ENCODE results near the gene ZMYND8. TPM values are rescaled to one million over a fixed set of nuclear protein-coding genes. Genes with fewer than 3 reads are reported as not detected.
"Not testable (repeated sequence)": the region's sequence is repeated elsewhere in the genome, so short reads cannot be mapped to it uniquely, and the experiment has no call there.

The ZMYND8 gene
- total and polyA plus RNA-seq, 9 donors, result 12.2 to 18.9 (median 16.0) TPM

DNA sequence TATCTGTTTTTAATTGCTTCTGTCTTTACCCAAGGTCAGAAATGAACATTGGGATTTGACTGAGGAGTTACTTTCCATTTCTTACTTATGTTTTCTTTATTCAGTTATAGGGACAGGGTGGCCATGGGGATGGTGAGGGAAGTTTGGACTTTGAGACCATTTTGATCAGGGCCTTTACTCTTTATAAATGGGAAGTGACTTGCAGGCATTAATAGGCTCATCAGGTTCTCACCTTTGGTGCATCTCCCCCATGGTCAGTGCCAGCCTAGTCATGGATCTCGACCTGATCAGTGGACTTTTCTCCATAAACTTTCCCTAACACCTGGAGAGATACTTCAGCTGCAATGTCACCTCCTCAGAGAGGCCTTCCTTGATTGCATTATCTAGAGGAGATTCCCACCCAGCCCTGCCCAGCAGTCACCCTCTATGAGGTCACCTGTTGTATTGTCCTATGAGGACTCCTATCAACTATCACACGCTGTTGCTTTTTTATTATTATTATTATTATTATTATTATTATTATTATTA, 16.8 kb upstream of the ZMYND8 start:
- WGBS (ENCODE audit: insufficient coverage), result 86% methylated on average over 1 of the region's 2 CpGs
- Histone ChIP-seq H3K27me3 (ENCODE audit: control insufficient read depth, insufficient read depth, low read length) (no peaks in the 10 kb centered on the region), H3K27ac (ENCODE audit: low read length) (no peak overlapping the region), H3K4me1 (ENCODE audit: control insufficient read depth, insufficient read depth, low read length) (peaks cover 3% of the 10 kb centered on the region), H3K4me3 (ENCODE audit: low read length) (no peak overlapping the region), H3K9me3 (replicated peaks; ENCODE audit: control insufficient read depth, low read depth, low read length) (no peaks in the 10 kb centered on the region), H3K36me3 (ENCODE audit: control insufficient read depth, insufficient read depth, low read length) (no peaks in the 10 kb centered on the region)
- DNase-seq, result no peak

DNA sequence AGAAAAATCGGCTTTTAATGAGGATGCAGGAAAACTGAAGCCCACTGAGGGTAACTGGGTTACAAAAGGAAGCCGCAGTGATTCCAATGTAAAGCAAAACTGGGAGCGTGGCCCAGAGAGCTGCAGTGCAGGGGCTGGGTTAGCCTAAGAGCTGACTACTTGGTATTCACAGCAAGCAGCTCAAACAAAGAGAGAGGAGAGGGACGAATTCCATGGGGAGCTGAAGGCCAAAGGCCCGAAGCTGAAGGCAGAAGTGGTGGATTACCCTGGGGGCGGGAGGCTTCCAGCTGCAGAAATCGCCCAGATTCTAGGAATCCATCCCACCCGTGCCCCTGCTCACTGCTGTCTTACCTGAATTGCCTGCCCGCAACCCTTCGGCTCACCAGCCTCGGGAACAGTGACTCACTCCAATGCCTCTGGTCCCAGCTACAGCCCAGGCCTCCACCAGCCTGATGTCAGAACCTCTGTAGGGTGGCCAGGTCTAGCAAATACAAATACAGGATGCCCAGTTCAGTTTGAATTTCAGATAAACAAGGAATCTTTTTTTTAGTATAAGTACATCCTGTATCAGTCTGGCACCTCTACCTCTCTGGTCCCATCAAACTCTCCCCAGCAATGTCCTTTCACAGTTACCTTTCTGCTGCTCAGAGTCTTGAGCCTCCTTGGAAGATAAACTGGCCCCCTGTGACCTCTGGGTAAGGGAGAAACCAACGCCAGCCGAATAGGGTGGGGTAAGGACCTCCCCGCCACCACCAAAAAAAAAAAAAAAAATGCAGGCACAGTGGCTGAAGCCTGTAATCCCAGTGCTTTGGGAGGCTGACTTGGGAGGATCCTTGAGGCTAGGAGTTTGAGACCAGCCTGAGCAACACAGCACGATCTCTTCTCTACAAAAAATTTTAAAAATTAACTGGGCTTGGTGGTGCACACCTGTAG, 14.6 kb upstream of the ZMYND8 start:
- DNase-seq, result no peak
- no peaks in the 10 kb centered on the region for H3K36me3 ChIP-seq (ENCODE audit: control insufficient read depth, insufficient read depth, low read length)
- H3K4me1 ChIP-seq (ENCODE audit: control insufficient read depth, insufficient read depth, low read length), result no peaks in the 10 kb centered on the region
- H3K27ac ChIP-seq (ENCODE audit: low read length), result no peak overlapping the region
- no peaks in the 10 kb centered on the region for H3K9me3 ChIP-seq (replicated peaks; ENCODE audit: control insufficient read depth, low read depth, low read length)
- no peak overlapping the region for H3K4me3 ChIP-seq (ENCODE audit: low read length)
- H3K27me3 ChIP-seq (ENCODE audit: control insufficient read depth, insufficient read depth, low read length), result no peaks in the 10 kb centered on the region
- WGBS (ENCODE audit: insufficient coverage), result 90% methylated on average over 11 of the region's 15 CpGs

DNA sequence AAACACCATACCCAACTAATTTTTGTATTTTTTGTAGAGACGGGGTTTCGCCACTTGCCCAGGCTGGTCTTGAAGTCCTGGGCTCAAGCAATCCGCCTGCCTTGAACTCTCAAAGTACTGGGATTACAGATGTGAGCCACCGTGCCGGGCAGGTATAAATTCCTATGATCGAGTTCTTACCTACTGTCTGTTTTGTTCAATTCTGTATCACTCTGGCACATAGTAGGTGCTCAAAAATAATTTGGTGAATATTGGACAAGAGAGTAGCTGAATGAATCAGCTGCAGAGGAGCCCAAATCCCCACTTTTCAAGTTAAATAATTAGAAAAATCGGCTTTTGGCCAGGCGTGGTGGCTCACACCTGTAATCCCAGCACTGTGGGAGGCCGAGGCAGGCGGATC, 13.7 kb upstream of the ZMYND8 start:
- Histone ChIP-seq H3K27me3 (ENCODE audit: control insufficient read depth, insufficient read depth, low read length) (no peaks in the 10 kb centered on the region), H3K27ac (ENCODE audit: low read length) (no peak overlapping the region), H3K36me3 (ENCODE audit: control insufficient read depth, insufficient read depth, low read length) (no peaks in the 10 kb centered on the region), H3K4me1 (ENCODE audit: control insufficient read depth, insufficient read depth, low read length) (no peaks in the 10 kb centered on the region), H3K9me3 (replicated peaks; ENCODE audit: control insufficient read depth, low read depth, low read length) (no peaks in the 10 kb centered on the region), H3K4me3 (ENCODE audit: low read length) (no peak overlapping the region)
- 100% methylated on average over 7 of the region's 10 CpGs for WGBS (ENCODE audit: insufficient coverage)
- no peak for DNase-seq

DNA sequence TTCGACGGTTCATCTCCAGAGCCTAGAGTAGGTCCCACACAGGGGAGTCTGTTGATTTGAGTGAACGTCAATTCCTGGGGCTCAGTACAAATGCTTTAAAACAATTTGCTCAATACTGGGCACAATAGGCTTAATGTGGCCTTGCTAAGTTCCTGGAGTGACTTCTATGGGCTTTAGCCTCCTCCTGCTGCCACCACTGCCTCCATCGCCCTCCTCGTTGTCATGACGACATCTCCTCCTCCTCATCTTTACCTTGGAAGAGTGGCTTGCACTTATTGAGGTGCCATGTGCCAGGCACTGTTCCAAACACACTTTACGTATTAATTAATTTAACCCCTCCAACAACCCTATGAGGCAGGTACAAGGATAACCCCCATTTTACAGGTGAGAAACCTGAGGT, 11.8 kb upstream of the ZMYND8 start:
- no peaks in the 10 kb centered on the region for H3K36me3 ChIP-seq (ENCODE audit: control insufficient read depth, insufficient read depth, low read length)
- 67% methylated on average over 3 of the region's 7 CpGs for WGBS (ENCODE audit: insufficient coverage)
- no peak overlapping the region for H3K4me3 ChIP-seq (ENCODE audit: low read length)
- H3K27ac ChIP-seq (ENCODE audit: low read length), result no peak overlapping the region
- H3K4me1 ChIP-seq (ENCODE audit: control insufficient read depth, insufficient read depth, low read length), result no peaks in the 10 kb centered on the region
- no peak for DNase-seq
- H3K27me3 ChIP-seq (ENCODE audit: control insufficient read depth, insufficient read depth, low read length), result no peaks in the 10 kb centered on the region
- no peaks in the 10 kb centered on the region for H3K9me3 ChIP-seq (replicated peaks; ENCODE audit: control insufficient read depth, low read depth, low read length)

DNA sequence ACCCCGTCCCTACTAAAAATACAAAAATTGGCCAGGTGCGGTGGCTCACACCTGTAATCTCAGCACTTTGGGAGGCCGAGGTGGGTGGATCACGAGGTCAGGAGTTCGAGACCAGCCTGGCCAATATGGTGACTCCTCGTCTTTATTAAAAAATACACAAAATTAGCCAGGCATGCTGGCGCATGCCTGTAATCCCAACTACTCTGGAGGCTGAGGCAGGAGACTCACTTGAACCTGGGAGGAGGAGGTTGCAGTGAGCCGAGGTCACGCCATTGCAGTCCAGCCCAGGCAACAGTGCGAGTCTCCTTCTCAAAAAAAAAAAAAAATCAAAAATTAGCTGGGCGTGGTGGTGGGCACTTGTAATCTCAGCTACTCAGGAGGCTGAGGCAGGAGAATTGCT, 9.8 kb upstream of the ZMYND8 start:
- H3K9me3 ChIP-seq (replicated peaks; ENCODE audit: control insufficient read depth, low read depth, low read length); H3K27ac ChIP-seq (ENCODE audit: low read length); H3K4me3 ChIP-seq (ENCODE audit: low read length); H3K27me3 ChIP-seq (ENCODE audit: control insufficient read depth, insufficient read depth, low read length); H3K4me1 ChIP-seq (ENCODE audit: control insufficient read depth, insufficient read depth, low read length); H3K36me3 ChIP-seq (ENCODE audit: control insufficient read depth, insufficient read depth, low read length); DNase-seq: not testable (repeated sequence)
- 86% methylated on average over 4 of the region's 11 CpGs for WGBS (ENCODE audit: insufficient coverage)

DNA sequence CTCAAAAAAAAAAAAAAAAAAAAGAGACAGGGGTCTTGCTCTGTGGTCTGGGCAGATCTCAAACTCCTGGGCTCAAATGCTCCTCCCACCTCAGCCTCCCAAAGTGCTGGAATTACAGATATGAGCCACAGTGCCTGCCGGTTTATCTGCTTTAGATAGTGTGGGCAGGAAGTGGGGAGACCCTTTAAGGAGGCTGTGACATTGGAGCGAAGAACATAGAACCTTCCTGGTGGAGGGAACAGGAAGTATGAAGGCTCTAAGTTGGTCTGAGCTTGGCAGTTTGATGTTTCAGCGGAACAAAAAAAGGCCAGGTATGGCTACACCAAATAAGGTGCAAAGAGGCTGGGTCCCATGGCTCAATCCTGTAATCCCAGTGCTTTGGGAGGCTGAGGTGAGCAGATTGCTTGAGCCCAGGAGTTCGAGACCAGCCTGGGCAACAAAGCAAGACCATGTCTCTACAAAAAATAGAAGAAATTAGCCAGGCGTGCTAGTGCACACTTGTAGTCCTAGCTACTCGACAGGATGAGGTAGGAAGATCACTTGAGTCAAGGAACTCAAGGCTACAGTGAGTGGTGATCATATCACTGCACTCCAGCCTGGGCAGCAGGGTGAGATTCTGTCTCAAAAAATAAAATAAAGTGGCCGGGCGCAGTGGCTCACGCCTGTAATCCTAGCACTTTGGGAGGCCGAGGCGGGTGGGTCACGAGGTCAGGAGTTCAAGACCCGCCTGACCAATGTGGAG, 8.7 kb upstream of the ZMYND8 start:
- no peak for DNase-seq
- no peaks in the 10 kb centered on the region for H3K36me3 ChIP-seq (ENCODE audit: control insufficient read depth, insufficient read depth, low read length)

DNA sequence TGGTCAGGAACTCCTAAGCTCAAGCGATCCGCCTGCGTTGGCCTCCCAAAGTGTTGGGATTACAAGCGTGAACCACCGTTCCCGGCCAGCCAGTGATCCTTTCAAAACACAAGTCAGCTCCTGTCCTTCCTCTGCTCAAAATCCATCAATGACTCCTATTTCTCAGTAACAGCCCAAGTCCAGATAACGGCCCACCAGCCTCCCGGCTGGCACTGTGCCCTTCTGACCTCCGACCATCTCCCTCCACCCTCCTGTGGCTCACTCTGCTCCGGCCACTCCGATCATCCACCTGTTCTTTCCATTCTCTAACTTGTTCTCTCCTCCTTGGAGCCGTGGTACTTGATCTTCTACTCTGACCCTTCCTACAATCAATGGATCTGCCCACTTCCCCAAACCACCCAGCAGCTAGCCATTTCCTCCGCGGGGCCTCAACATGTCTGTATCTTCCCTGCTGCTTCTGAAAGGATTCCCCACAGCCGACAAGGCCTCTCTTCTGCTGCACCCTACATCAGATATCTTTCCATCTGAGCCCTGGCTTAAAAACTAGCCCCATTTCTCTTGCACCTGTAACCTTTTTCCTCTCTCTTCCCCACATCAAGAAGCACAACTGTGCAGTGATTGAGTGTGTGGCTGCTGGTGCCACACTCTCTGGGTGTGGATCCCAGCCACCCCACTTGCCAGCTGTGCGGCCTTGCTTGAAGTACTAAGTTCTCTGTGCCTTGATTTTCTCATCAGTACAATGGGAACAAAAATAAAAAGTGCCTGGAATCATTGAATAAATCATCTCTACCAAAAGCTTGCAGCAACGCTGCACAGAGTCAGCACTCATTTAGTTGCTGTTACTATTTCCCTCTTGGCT, 6.1 kb upstream of the ZMYND8 start:
- Histone ChIP-seq H3K27me3 (ENCODE audit: control insufficient read depth, insufficient read depth, low read length) (no peaks in the 10 kb centered on the region), H3K4me3 (ENCODE audit: low read length) (no peak overlapping the region), H3K27ac (ENCODE audit: low read length) (no peak overlapping the region), H3K4me1 (ENCODE audit: control insufficient read depth, insufficient read depth, low read length) (peaks cover 46% of the 10 kb centered on the region), H3K9me3 (replicated peaks; ENCODE audit: control insufficient read depth, low read depth, low read length) (no peaks in the 10 kb centered on the region), H3K36me3 (ENCODE audit: control insufficient read depth, insufficient read depth, low read length) (no peaks in the 10 kb centered on the region)
- WGBS (ENCODE audit: insufficient coverage), result 75% methylated on average over 15 of the region's 17 CpGs
- DNase-seq, result no peak

More for the DNA sequence above, 8.7 kb upstream of the ZMYND8 start:
- H3K9me3 ChIP-seq (replicated peaks; ENCODE audit: control insufficient read depth, low read depth, low read length), result no peaks in the 10 kb centered on the region
- no peak overlapping the region for H3K4me3 ChIP-seq (ENCODE audit: low read length)
- peaks cover 20% of the 10 kb centered on the region for H3K4me1 ChIP-seq (ENCODE audit: control insufficient read depth, insufficient read depth, low read length)
- no peaks in the 10 kb centered on the region for H3K27me3 ChIP-seq (ENCODE audit: control insufficient read depth, insufficient read depth, low read length)
- H3K27ac ChIP-seq (ENCODE audit: low read length), result no peak overlapping the region
- 93% methylated on average over 9 of the region's 13 CpGs for WGBS (ENCODE audit: insufficient coverage)

DNA sequence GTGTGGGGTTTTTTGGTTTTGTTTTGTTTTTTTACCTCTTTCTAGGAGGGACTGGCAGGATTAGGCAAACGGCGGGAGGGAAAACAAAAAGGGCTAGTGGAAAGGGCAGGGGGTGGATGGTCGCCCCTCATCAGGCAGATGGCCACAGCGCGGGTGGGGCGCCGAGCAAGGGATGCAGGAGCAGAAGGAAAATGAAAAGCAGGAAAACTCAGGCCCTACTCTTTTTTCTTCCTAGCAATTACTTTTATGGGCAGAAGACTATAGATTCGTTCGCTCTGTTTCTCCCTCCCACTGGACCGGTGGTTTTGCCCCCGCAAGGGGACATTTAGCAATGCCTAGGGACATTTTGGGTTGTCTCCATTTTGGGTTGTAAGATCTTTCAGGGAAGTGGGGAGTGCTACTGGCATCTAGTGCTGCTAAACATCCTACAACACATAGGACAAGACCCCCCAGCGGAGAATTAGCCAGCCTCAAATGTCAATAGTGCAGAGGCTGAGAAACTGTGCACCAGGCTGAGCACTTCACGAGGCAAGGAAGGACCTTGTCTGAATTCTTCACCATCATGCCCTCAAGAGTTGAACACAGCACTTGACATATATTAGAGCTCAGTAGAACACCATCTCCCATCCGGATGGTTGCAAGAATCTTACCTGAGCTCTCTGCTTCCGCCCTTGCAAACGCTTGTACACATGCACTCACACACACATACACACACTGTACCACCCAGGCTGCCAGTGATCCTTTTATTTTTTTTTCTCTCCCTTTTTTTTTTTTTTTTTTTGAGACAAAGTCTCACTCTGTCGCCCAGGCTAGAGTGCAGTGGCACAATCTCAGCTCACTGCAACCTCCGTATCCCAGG, 4.8 kb upstream of the ZMYND8 start:
- no peaks in the 10 kb centered on the region for H3K9me3 ChIP-seq (replicated peaks; ENCODE audit: control insufficient read depth, low read depth, low read length)
- peaks cover 58% of the 10 kb centered on the region for H3K4me1 ChIP-seq (ENCODE audit: control insufficient read depth, insufficient read depth, low read length)
- no peak for DNase-seq
- H3K27ac ChIP-seq (ENCODE audit: low read length), result peak overlapping the region; percentile 99
- WGBS (ENCODE audit: insufficient coverage), result 73% methylated on average over 7 of the region's 18 CpGs
- no peaks in the 10 kb centered on the region for H3K36me3 ChIP-seq (ENCODE audit: control insufficient read depth, insufficient read depth, low read length)
- H3K27me3 ChIP-seq (ENCODE audit: control insufficient read depth, insufficient read depth, low read length), result no peaks in the 10 kb centered on the region
- H3K4me3 ChIP-seq (ENCODE audit: low read length), result no peak overlapping the region
